ENCODE measurements around the gene PPIL4.
"Not testable (repeated sequence)": the region's sequence is repeated elsewhere in the genome, so short reads cannot be mapped to it uniquely, and the experiment has no call there.

Gene PPIL4

DNA sequence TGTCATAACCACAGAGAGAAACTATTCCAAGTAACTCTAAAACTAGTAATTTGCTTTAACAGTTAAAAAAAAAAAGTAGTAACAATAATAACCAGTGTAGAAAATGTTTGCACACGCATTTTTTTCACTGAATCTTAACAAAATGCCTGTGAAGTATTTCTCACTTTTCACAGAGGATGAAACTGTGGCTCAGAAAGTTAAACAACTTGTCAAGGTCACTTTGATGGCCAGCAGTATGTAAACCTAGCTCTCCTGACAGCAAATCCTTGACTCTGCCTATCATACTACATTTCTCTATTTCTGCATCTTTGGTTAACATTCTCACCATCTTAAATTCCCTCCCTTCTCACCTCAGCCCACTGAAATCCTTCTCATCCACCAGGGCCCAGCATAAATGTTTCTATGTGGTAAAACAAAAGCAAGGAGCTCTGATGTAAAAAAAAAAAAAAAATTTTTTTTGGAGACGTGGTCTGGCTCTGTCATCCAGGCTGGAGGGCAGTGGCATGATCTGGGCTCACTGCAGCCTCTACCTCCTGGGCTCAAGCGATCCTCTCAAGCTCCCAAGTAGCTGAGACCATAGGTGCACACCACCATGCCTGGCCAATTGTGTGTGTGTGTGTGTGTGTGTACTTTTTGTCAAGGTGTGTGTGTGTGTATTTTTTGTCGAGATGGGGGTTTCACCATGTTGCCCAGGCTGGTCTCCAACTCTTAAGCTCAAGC lies 34.9 kb downstream of the PPIL4 start:
- Histone ChIP-seq H3K4me3 (ENCODE audit: low read length) (no peak overlapping the region), H3K27ac (ENCODE audit: low read depth, low read length) (no peak overlapping the region), H3K36me3 (ENCODE audit: control insufficient read depth, insufficient read depth, low read length) (peaks cover 3% of the 10 kb centered on the region), H3K27me3 (ENCODE audit: control insufficient read depth, insufficient read depth, low read length) (no peaks in the 10 kb centered on the region), H3K4me1 (ENCODE audit: control insufficient read depth, insufficient read depth, low read length) (no peaks in the 10 kb centered on the region), H3K9ac (ENCODE audit: low read length) (no peak overlapping the region)

DNA sequence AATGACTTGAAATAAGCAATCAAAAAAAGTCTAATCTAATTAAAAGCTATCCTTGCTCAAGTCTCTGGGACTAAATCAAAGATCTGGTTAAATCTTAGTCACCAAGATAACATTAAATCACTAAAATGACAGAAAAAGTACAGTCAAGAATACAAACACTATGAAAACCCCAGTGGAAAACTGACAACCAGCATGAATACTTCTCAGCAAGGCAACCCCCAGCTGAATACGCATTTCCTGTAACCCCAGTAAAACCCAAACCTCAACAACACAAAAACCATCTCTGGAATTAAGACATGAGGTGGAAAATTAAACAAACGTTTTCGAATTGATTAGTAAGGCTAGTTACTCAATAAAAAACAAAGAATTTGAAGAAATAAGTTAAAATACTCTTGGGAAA lies 37.4 kb downstream of the PPIL4 start:
- H3K36me3 ChIP-seq (ENCODE audit: control insufficient read depth, insufficient read depth, low read length): peaks cover 3% of the 10 kb centered on the region
- H3K27me3 ChIP-seq (ENCODE audit: control insufficient read depth, insufficient read depth, low read length): no peaks in the 10 kb centered on the region
- H3K27ac ChIP-seq (ENCODE audit: low read depth, low read length): no peak overlapping the region
- no peaks in the 10 kb centered on the region for H3K4me1 ChIP-seq (ENCODE audit: control insufficient read depth, insufficient read depth, low read length)
- no peak overlapping the region for H3K9ac ChIP-seq (ENCODE audit: low read length)
- no peak overlapping the region for H3K4me3 ChIP-seq (ENCODE audit: low read length)

DNA sequence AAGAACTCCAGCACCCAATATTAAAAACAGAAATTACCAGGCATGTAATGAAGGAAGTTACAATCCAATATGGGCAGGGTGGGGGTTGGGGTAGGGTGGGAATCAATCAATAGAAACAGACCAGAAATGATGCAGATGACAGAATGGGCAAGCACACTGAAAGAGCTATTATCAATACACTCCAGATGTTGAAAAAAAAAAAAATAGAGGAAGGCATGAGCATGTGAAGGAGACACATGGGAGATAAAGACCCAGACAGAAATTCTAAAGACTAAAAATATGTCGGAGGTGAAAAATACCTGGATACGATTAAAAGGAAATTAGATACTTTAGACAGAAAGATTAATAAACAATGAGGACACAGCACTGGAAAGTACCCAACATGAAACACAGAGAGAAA lies 42.0 kb downstream of the PPIL4 start:
- H3K27me3 ChIP-seq (ENCODE audit: control insufficient read depth, insufficient read depth, low read length): no peaks in the 10 kb centered on the region
- no peak overlapping the region for H3K9ac ChIP-seq (ENCODE audit: low read length)
- peaks cover 3% of the 10 kb centered on the region for H3K36me3 ChIP-seq (ENCODE audit: control insufficient read depth, insufficient read depth, low read length)
- H3K4me3 ChIP-seq (ENCODE audit: low read length): no peak overlapping the region
- no peaks in the 10 kb centered on the region for H3K4me1 ChIP-seq (ENCODE audit: control insufficient read depth, insufficient read depth, low read length)
- H3K27ac ChIP-seq (ENCODE audit: low read depth, low read length): no peak overlapping the region

DNA sequence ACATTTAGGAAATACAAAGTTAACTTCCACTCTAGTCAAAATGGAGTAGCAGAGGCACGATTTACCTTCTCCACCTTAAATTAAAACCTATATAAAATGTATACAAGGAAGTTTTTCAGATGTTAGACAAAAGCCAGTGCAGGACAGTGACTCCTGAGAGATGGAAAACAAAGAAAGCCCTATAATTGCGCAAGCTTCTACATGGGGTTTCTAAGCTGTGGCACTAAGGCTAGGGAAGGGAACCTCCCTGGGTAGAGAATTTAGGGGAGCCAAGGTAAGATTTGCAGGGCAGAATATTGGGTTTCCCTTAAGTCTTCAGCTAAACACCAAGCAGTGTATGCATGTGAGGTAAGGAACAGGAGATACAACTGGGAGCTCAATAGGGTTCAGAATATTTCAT lies 42.6 kb downstream of the PPIL4 start:
- Histone ChIP-seq H3K27ac (ENCODE audit: low read depth, low read length) (no peak overlapping the region), H3K27me3 (ENCODE audit: control insufficient read depth, insufficient read depth, low read length) (no peaks in the 10 kb centered on the region), H3K9ac (ENCODE audit: low read length) (no peak overlapping the region), H3K4me3 (ENCODE audit: low read length) (no peak overlapping the region), H3K36me3 (ENCODE audit: control insufficient read depth, insufficient read depth, low read length) (peaks cover 3% of the 10 kb centered on the region), H3K4me1 (ENCODE audit: control insufficient read depth, insufficient read depth, low read length) (no peaks in the 10 kb centered on the region)

DNA sequence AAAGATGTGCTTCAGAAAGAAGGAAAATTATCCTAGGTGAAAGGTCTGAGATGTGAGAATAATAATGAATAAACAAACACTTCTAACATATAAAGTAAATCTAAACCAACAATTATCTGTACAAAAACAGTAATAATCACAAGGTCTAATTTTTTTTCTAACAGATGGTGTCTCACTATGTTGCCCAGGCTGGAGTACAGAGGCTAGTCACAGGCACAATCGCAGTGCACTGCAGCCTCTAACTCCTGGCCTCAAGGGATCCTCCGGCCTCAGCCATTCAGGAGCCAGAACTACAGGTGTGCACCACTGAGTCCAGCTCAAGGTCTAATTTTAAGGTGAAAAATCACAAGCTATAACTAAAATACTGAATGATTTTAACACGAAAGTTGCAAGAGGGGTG lies 44.1 kb downstream of the PPIL4 start:
- Histone ChIP-seq H3K4me1 (ENCODE audit: control insufficient read depth, insufficient read depth, low read length) (no peaks in the 10 kb centered on the region), H3K9ac (ENCODE audit: low read length) (no peak overlapping the region), H3K27me3 (ENCODE audit: control insufficient read depth, insufficient read depth, low read length) (no peaks in the 10 kb centered on the region), H3K27ac (ENCODE audit: low read depth, low read length) (no peak overlapping the region), H3K4me3 (ENCODE audit: low read length) (no peak overlapping the region), H3K36me3 (ENCODE audit: control insufficient read depth, insufficient read depth, low read length) (peaks cover 3% of the 10 kb centered on the region)

DNA sequence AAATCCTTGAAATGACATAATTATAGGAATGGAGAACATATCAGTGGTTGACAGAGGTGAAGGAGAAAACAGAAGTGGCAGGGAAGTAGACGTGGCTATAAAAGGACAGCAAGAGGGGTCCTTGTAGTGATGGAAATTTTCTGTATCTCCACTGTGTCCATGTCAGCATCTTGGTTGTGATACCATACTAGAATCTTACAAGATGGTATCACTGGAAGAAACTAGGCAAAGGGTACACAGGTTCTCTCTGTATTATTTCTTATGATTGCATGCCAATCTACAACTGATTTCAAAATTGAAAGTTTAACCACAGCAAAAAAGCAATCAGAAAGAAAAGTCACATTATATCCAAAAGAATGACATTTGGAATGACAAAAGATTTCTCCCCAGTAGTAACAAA lies 44.6 kb downstream of the PPIL4 start:
- Histone ChIP-seq H3K4me3 (ENCODE audit: low read length) (no peak overlapping the region), H3K9ac (ENCODE audit: low read length) (no peak overlapping the region), H3K27ac (ENCODE audit: low read depth, low read length) (no peak overlapping the region), H3K4me1 (ENCODE audit: control insufficient read depth, insufficient read depth, low read length) (no peaks in the 10 kb centered on the region), H3K27me3 (ENCODE audit: control insufficient read depth, insufficient read depth, low read length) (no peaks in the 10 kb centered on the region), H3K36me3 (ENCODE audit: control insufficient read depth, insufficient read depth, low read length) (peaks cover 3% of the 10 kb centered on the region)

DNA sequence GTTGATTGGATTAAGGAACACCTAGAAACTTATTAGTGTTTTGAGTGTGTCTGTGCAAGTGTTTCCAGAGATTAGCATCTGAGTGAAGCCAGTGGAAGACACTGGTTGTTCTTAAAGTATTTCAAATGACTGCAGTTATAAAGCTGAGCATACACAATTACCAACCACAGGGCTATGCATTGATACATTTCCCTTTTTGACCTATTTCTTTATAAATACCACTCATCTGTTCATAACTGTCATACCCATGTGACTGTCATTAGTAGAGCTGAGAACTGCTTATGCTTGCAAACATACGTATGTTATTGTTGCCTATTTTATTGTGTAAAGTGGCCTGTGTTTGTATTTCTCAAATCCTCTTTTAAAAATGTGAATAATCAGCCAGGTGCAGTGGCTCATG lies 45.7 kb downstream of the PPIL4 start:
- Histone ChIP-seq H3K27me3 (ENCODE audit: control insufficient read depth, insufficient read depth, low read length) (no peaks in the 10 kb centered on the region), H3K4me3 (ENCODE audit: low read length) (no peak overlapping the region), H3K4me1 (ENCODE audit: control insufficient read depth, insufficient read depth, low read length) (no peaks in the 10 kb centered on the region), H3K9ac (ENCODE audit: low read length) (no peak overlapping the region), H3K36me3 (ENCODE audit: control insufficient read depth, insufficient read depth, low read length) (peaks cover 3% of the 10 kb centered on the region), H3K27ac (ENCODE audit: low read depth, low read length) (no peak overlapping the region)

DNA sequence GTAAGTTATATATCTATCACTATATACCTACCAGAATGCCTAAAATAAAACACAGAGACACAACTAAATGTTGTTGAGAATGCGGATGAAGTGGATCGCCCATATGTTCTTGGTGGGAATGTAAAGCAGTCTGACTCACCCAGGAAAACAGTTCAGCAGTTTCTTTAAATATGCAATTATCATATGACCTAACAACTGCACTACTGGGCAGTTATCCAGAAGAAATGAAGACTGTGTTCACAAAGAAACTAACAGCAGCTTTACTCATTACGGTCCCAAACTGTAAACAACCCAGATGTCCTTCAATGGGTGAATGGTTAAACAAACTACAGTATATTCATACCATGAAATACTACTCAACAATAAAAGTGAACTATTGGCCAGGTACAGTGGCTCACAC lies 46.8 kb downstream of the PPIL4 start:
- H3K4me1 ChIP-seq (ENCODE audit: control insufficient read depth, insufficient read depth, low read length): no peaks in the 10 kb centered on the region
- no peak overlapping the region for H3K27ac ChIP-seq (ENCODE audit: low read depth, low read length)
- no peak overlapping the region for H3K9ac ChIP-seq (ENCODE audit: low read length)
- no peaks in the 10 kb centered on the region for H3K27me3 ChIP-seq (ENCODE audit: control insufficient read depth, insufficient read depth, low read length)
- H3K4me3 ChIP-seq (ENCODE audit: low read length): no peak overlapping the region
- H3K36me3 ChIP-seq (ENCODE audit: control insufficient read depth, insufficient read depth, low read length): peaks cover 3% of the 10 kb centered on the region

DNA sequence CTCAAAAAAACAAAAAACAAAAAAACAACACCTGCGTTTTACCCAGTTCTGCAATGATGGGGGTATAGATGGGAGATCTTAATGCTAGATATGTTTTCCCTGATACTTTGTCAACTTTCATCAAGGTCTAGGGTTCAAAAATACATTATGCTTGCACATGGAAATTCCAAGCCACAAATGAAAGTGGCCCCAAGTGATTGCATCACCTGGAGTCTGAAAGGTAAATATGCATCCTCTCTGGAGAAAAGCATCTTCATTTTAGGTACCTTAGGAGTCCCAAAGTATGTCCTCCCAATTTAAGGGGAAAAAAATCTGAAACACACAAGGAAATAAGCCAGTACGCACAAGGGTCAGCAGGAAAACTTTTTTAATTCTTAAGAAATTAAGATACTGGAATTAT lies 48.5 kb downstream of the PPIL4 start:
- H3K27ac ChIP-seq (ENCODE audit: low read depth, low read length): no peak overlapping the region
- H3K36me3 ChIP-seq (ENCODE audit: control insufficient read depth, insufficient read depth, low read length): peaks cover 3% of the 10 kb centered on the region
- no peaks in the 10 kb centered on the region for H3K4me1 ChIP-seq (ENCODE audit: control insufficient read depth, insufficient read depth, low read length)
- no peaks in the 10 kb centered on the region for H3K27me3 ChIP-seq (ENCODE audit: control insufficient read depth, insufficient read depth, low read length)
- H3K4me3 ChIP-seq (ENCODE audit: low read length): no peak overlapping the region
- no peak overlapping the region for H3K9ac ChIP-seq (ENCODE audit: low read length)

DNA sequence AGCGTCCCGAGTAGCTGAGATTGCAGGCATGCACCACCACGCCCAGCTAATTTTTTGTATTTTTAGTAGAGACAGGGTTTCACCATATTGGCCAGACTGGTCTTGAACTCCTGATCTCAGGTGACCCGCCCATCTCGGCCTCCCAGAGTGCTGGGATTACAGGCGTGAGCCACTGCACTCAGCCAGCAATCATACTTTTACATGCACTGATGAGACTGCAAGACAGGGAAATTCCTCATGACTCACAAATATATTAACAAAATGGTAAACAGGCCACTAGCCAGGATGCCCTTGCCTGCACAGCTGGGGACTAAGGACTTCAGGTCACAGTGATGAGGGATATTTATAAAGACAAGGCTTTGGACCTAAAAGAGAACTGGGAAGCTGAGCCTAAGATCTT lies 49.2 kb downstream of the PPIL4 start:
- not testable (repeated sequence) for H3K4me3 ChIP-seq (ENCODE audit: low read length); H3K27ac ChIP-seq (ENCODE audit: low read depth, low read length); H3K36me3 ChIP-seq (ENCODE audit: control insufficient read depth, insufficient read depth, low read length); H3K4me1 ChIP-seq (ENCODE audit: control insufficient read depth, insufficient read depth, low read length); H3K9ac ChIP-seq (ENCODE audit: low read length); H3K27me3 ChIP-seq (ENCODE audit: control insufficient read depth, insufficient read depth, low read length)

DNA sequence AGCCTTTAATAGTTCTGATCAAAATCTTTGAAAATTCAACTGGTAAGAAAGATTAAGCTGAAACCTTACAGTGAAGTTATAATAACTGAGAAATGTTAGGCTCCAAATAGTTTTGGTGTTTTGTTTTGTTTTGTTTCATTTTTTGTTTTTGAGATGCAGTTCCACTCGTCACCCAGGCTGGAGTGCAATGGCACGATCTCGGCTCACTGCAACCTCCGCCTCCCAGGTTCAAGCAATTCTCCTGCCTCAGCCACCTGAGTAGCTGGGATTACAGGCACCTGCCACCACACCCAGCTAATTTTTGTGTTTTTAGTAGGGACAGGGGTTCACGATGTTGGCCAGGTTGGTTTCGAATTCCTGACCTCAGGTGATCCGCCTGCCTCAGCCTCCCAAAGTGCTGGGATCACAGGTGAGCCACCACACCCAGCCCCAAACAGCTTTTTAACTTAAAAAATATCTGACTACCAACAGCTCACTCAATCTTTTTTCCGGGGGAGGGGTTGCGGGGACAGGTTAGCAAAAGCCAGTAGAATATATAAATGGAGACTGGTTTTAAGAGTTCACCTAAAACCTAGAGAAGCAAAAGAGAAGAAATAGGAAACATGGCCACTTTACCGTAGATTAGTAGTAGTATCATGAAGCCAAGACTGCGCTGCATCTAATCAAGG lies 50.4 kb downstream of the PPIL4 start:
- H3K9ac ChIP-seq (ENCODE audit: low read length); H3K4me3 ChIP-seq (ENCODE audit: low read length); H3K4me1 ChIP-seq (ENCODE audit: control insufficient read depth, insufficient read depth, low read length); H3K27me3 ChIP-seq (ENCODE audit: control insufficient read depth, insufficient read depth, low read length); H3K27ac ChIP-seq (ENCODE audit: low read depth, low read length); H3K36me3 ChIP-seq (ENCODE audit: control insufficient read depth, insufficient read depth, low read length): not testable (repeated sequence)

DNA sequence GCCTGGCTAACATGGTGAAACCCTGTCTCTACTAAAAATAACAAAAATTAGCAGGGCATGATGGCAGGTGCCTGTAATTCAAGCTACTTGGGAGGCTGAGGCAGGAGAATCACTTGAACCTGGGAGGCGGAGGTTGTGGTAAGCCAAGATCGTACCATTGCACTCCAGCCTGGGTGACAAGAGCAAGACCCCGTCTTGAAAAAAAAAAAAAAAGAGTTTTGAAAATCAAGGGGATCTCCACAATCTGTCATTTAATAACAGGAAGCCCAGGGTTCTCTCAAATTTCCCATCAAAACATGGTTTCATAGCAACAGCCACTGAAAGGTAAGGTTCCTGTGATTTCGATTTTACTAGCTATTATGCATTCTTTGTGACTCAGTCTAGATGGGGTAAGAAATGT lies 51.0 kb downstream of the PPIL4 start:
- not testable (repeated sequence) for H3K4me1 ChIP-seq (ENCODE audit: control insufficient read depth, insufficient read depth, low read length); H3K36me3 ChIP-seq (ENCODE audit: control insufficient read depth, insufficient read depth, low read length); H3K4me3 ChIP-seq (ENCODE audit: low read length); H3K27me3 ChIP-seq (ENCODE audit: control insufficient read depth, insufficient read depth, low read length); H3K27ac ChIP-seq (ENCODE audit: low read depth, low read length); H3K9ac ChIP-seq (ENCODE audit: low read length)

DNA sequence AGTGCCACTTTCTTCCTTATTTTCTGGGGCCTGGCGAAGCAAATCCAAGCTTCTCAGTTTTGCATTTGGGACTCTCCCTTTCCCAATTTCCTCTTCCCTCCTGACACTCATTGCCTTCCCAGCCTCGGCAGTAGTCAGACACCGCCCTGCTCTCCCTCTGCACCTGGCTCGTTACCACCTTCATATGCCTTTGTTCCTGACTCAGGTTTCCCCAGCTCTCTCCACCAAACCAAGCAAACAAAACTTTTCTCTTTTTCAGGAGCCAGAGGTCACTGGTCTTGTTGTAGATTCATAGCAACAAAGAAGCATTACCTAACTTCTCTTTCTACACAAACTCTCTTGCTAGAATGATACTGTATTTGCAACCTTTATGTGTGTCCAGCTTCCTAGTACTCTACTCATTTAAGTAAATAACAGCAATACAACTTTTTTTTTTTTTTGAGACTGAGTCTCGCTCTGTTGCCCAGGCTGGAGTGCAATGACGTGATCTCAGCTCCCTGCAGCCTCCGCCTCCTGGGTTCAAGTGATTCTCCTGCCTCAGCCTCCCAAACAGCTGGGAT lies 52.0 kb downstream of the PPIL4 start:
- Histone ChIP-seq H3K4me1 (ENCODE audit: control insufficient read depth, insufficient read depth, low read length) (no peaks in the 10 kb centered on the region), H3K36me3 (ENCODE audit: control insufficient read depth, insufficient read depth, low read length) (no peaks in the 10 kb centered on the region), H3K4me3 (ENCODE audit: low read length) (no peak overlapping the region), H3K9ac (ENCODE audit: low read length) (no peak overlapping the region), H3K27me3 (ENCODE audit: control insufficient read depth, insufficient read depth, low read length) (no peaks in the 10 kb centered on the region), H3K27ac (ENCODE audit: low read depth, low read length) (no peak overlapping the region)
